ENCODE data around the gene IQUB. TPM values are rescaled to one million over a fixed set of nuclear protein-coding genes. Genes with fewer than 3 reads are reported as not detected.

IQUB gene
- total RNA-seq, 4 donors from 2014 or later = 0.14 to 0.32 TPM; not detected in 2

- no peak for DNase-seq
- TF ChIP-seq POLR2A (IDR thresholded peaks at IDR 0.05) = no peak
- TF ChIP-seq POLR2AphosphoS5 (IDR thresholded peaks at IDR 0.05) = no peak
- TF ChIP-seq CTCF (IDR thresholded peaks at IDR 0.05) = no peak
- no peak for TF ChIP-seq EP300 (IDR thresholded peaks at IDR 0.05; ENCODE audit: low read depth)
- no peak overlapping the region for H3K4me3 ChIP-seq
- intact Hi-C loops (cut with DNase I; ENCODE audit: low total_unique reads) = no loop called here
- WGBS, 2 donors (ENCODE audit: low coverage in 1 of 2) = 30 to 46% methylated on average over 1 of the region's 1 CpG
- no peak overlapping the region for H3K27ac ChIP-seq
- no peaks in the 10 kb centered on the region for H3K27me3 ChIP-seq
- no peaks in the 10 kb centered on the region for H3K4me1 ChIP-seq
- no peaks in the 10 kb centered on the region for H3K36me3 ChIP-seq
- in situ Hi-C loops (cut with MboI; ENCODE audit: low pct_ligation_motif_present in 1 of 4, low pct_unique_long_range_greater_than_20kb in 1 of 4, low sequenced_read_pairs in 3 of 4) = loop anchor here in 1 of 4 donors (25.0 kb wide), 1 partner anchor 106 kb away; the partner anchor contains the start of gene NDUFA5
- H3K9me3 ChIP-seq = no peaks in the 10 kb centered on the region
Observed at GRCh38 chr7:123455965-123456470, 78.4 kb downstream of the IQUB start.

GRCh38 chr7:123440101-123440548, 94.3 kb downstream of the IQUB start:
- TF ChIP-seq POLR2A (IDR thresholded peaks at IDR 0.05) (no peak), EP300 (IDR thresholded peaks at IDR 0.05; ENCODE audit: low read depth) (no peak), POLR2AphosphoS5 (IDR thresholded peaks at IDR 0.05) (no peak), CTCF (IDR thresholded peaks at IDR 0.05) (no peak)
- in situ Hi-C loops (cut with MboI; ENCODE audit: low pct_ligation_motif_present in 1 of 4, low pct_unique_long_range_greater_than_20kb in 1 of 4, low sequenced_read_pairs in 3 of 4) = no loop called here

GRCh38 chr7:123439191-123439590, 95.2 kb downstream of the IQUB start:
- no peak overlapping the region for H3K4me3 ChIP-seq
- H3K27ac ChIP-seq = no peak overlapping the region
- TF ChIP-seq POLR2AphosphoS5 (IDR thresholded peaks at IDR 0.05) (no peak), EP300 (IDR thresholded peaks at IDR 0.05; ENCODE audit: low read depth) (no peak), CTCF (IDR thresholded peaks at IDR 0.05) (no peak), POLR2A (IDR thresholded peaks at IDR 0.05) (no peak)
- intact Hi-C loops (cut with DNase I; ENCODE audit: low total_unique reads) = no loop called here
- H3K4me1 ChIP-seq = no peaks in the 10 kb centered on the region
- 50% methylated on average over 1 of the region's 1 CpG; no CpG with 5 or more reads in 1 of the 2 donors for WGBS, 2 donors (ENCODE audit: low coverage in 1 of 2)
- in situ Hi-C loops (cut with MboI; ENCODE audit: low pct_ligation_motif_present in 1 of 4, low pct_unique_long_range_greater_than_20kb in 1 of 4, low sequenced_read_pairs in 3 of 4) = no loop called here
- no peak for DNase-seq
- no peaks in the 10 kb centered on the region for H3K9me3 ChIP-seq
- H3K27me3 ChIP-seq = no peaks in the 10 kb centered on the region
- H3K36me3 ChIP-seq = no peaks in the 10 kb centered on the region

More at GRCh38 chr7:123440101-123440548, 94.3 kb downstream of the IQUB start:
- WGBS, 2 donors (ENCODE audit: low coverage in 1 of 2) = 40 to 73% methylated on average over 2 of the region's 2 CpGs
- Histone ChIP-seq H3K36me3 (no peaks in the 10 kb centered on the region), H3K27ac (no peak overlapping the region), H3K9me3 (no peaks in the 10 kb centered on the region), H3K4me3 (no peak overlapping the region), H3K4me1 (no peaks in the 10 kb centered on the region), H3K27me3 (no peaks in the 10 kb centered on the region)
- intact Hi-C loops (cut with DNase I; ENCODE audit: low total_unique reads) = no loop called here
- DNase-seq = no peak

- H3K4me3 ChIP-seq = no peak overlapping the region
- H3K36me3 ChIP-seq = no peaks in the 10 kb centered on the region
- no peaks in the 10 kb centered on the region for H3K9me3 ChIP-seq
- 41 to 75% methylated on average over 1 to 2 of the region's 2 CpGs for WGBS, 2 donors (ENCODE audit: low coverage in 1 of 2)
- no peak for DNase-seq
- in situ Hi-C loops (cut with MboI; ENCODE audit: low pct_ligation_motif_present in 1 of 4, low pct_unique_long_range_greater_than_20kb in 1 of 4, low sequenced_read_pairs in 3 of 4) = no loop called here
- H3K27ac ChIP-seq = no peak overlapping the region
- H3K27me3 ChIP-seq = no peaks in the 10 kb centered on the region
- TF ChIP-seq CTCF (IDR thresholded peaks at IDR 0.05) (no peak), POLR2AphosphoS5 (IDR thresholded peaks at IDR 0.05) (no peak), EP300 (IDR thresholded peaks at IDR 0.05; ENCODE audit: low read depth) (no peak), POLR2A (IDR thresholded peaks at IDR 0.05) (no peak)
- intact Hi-C loops (cut with DNase I; ENCODE audit: low total_unique reads) = no loop called here
- no peaks in the 10 kb centered on the region for H3K4me1 ChIP-seq
Observed at GRCh38 chr7:123437447-123437995, 96.9 kb downstream of the IQUB start.
